Left lung (tissue), 10 donors: Measurements from ENCODE around the gene CLC. TPM values are rescaled to one million over a fixed set of nuclear protein-coding genes. Genes with fewer than 3 reads are reported as not detected.
"Not testable (repeated sequence)": the region's sequence is repeated elsewhere in the genome, so short reads cannot be mapped to it uniquely, and the experiment has no call there.

Experiments
- ATAC-seq: fragments of 200-7000 bp; cut with Tn5 transposase; one replicate; pipeline ENCODE4 v1.9.1; 2020; ENCODE audit warnings: moderate library complexity
- DNase-seq, 4 donors: peaks; one replicate each; pipeline ENCODE4 v3.0.0-alpha.2; 2013 to 2020
- H3K27ac ChIP-seq, 2 donors: fragments of 200-600 bp; sonication (generic) in 1 of 2; one replicate each; pipeline versions ENCODE4 v1.5.0 to v1.8.0; 2020 to 2021
- H3K27me3 ChIP-seq, 2 donors: fragments of 200-600 bp; sonication (generic) in 1 of 2; one replicate each; pipeline versions ENCODE4 v1.5.0 to v1.8.0; 2020 to 2021
- H3K36me3 ChIP-seq, 2 donors: fragments of 200-600 bp; sonication (generic) in 1 of 2; one replicate each; pipeline versions ENCODE4 v1.5.0 to v1.8.0; 2020 to 2021
- H3K4me1 ChIP-seq, 2 donors: fragments of 200-600 bp; one replicate each; pipeline ENCODE4 v1.8.0; 2021
- H3K4me3 ChIP-seq, 2 donors: fragments of 200-600 bp; sonication (generic) in 1 of 2; one replicate each; pipeline versions ENCODE4 v1.5.0 to v1.8.0; 2020 to 2021; ENCODE audit warnings: mild to moderate bottlenecking in 1 of 2
- H3K9me3 ChIP-seq, 2 donors: fragments of 200-600 bp; sonication (generic) in 1 of 2; one replicate each; pipeline versions ENCODE4 v1.5.0 to v1.8.0; 2020 to 2021
- CTCF ChIP-seq, 2 donors: fragments of 200-600 bp; sonication (generic) in 1 of 2; IDR thresholded peaks; one replicate each; pipeline versions ENCODE4 v1.5.0 to v1.8.0; 2021; ENCODE audit warnings: antibody characterized with exemption in 2 of 2
- intact Hi-C, 2 donors: fragments of 100-400 bp; cut with DNase I; formaldehyde crosslinking; loops; one replicate each; pipeline versions ENCODE4 v1.11.2 to v1.14.2; 2022
- polyA plus RNA-seq, 6 donors: library from polyadenylated mRNA; unstranded; fragments of 120-200 nt; gene quantifications; one replicate each; pipeline ENCODE4 v1.2.1, GENCODE V29; 2013; ENCODE audit not compliant: insufficient read length in 6 of 6
- total RNA-seq, 2 donors: library from RNA; stranded (reverse); fragmentation: NEBNext Ultra II Directional; extraction: Animal tissue kit (Norgen Biotek cat#: 25700); gene quantifications; one replicate each; pipeline ENCODE4 v1.2.1, GENCODE V29; 2021
- donor health status: DM: no; HTN: yes; CAD: no.
- donor health status: DM: no; HTN: no; CAD: no.

CLC gene
- total and polyA plus RNA-seq, 8 donors, result 1.3 to 2.8 (median 2.0) TPM; not detected in 2

GRCh38 chr19:39765091-39766076, 27.6 kb upstream of the CLC start:
- Histone ChIP-seq H3K4me1 (no peaks in the 10 kb centered on the region), H3K27ac (no peak overlapping the region), H3K27me3 (peaks cover 0 to 13% of the 10 kb centered on the region in 2 donors), H3K36me3 (no peaks in the 10 kb centered on the region), H3K9me3 (peaks cover 0 to 8% of the 10 kb centered on the region in 2 donors), H3K4me3 (no peak overlapping the region)
- peak; percentile 69 to 72 for TF ChIP-seq CTCF (IDR thresholded peaks at IDR 0.05)
- DNase-seq, result peak in 2 of 4 donors; percentile 7 to 24
- intact Hi-C loops, result no loop called here
- ATAC-seq, result peak; percentile 61

GRCh38 chr19:39761851-39762250, 24.0 kb upstream of the CLC start:
- intact Hi-C loops, H3K4me3 ChIP-seq, H3K9me3 ChIP-seq, ATAC-seq, H3K36me3 ChIP-seq, H3K27ac ChIP-seq, DNase-seq, H3K4me1 ChIP-seq: not testable (repeated sequence)
- peaks cover 0 to 24% of the 10 kb centered on the region in 2 donors for H3K27me3 ChIP-seq

GRCh38 chr19:39759457-39760184, 21.8 kb upstream of the CLC start:
- H3K4me3 ChIP-seq, result no peak overlapping the region
- no peak for TF ChIP-seq CTCF (IDR thresholded peaks at IDR 0.05)
- H3K27ac ChIP-seq, result no peak overlapping the region
- no peaks in the 10 kb centered on the region for H3K9me3 ChIP-seq
- no peaks in the 10 kb centered on the region for H3K36me3 ChIP-seq
- no peaks in the 10 kb centered on the region for H3K4me1 ChIP-seq
- DNase-seq, result no peak
- peaks cover 0 to 31% of the 10 kb centered on the region in 2 donors for H3K27me3 ChIP-seq
- ATAC-seq, result no peak
- intact Hi-C loops, result no loop called here

GRCh38 chr19:39754971-39755370, 17.1 kb upstream of the CLC start:
- no peaks in the 10 kb centered on the region for H3K4me1 ChIP-seq
- no peak overlapping the region for H3K27ac ChIP-seq
- peaks cover 0 to 38% of the 10 kb centered on the region in 2 donors for H3K27me3 ChIP-seq
- no peaks in the 10 kb centered on the region for H3K9me3 ChIP-seq
- DNase-seq (no peak), ATAC-seq (no peak)
- no peaks in the 10 kb centered on the region for H3K36me3 ChIP-seq
- intact Hi-C loops, result no loop called here
- H3K4me3 ChIP-seq, result no peak overlapping the region
- no peak for TF ChIP-seq CTCF (IDR thresholded peaks at IDR 0.05)

- Histone ChIP-seq H3K4me3 (no peak overlapping the region), H3K27me3 (peaks cover 0 to 38% of the 10 kb centered on the region in 2 donors), H3K36me3 (no peaks in the 10 kb centered on the region), H3K4me1 (no peaks in the 10 kb centered on the region), H3K27ac (no peak overlapping the region), H3K9me3 (no peaks in the 10 kb centered on the region)
- DNase-seq (no peak), ATAC-seq (no peak)
- intact Hi-C loops, result no loop called here
- TF ChIP-seq CTCF (IDR thresholded peaks at IDR 0.05), result no peak
Measured at GRCh38 chr19:39754544-39754943, 16.7 kb upstream of the CLC start.
